Activated CD8-positive, alpha-beta T cell treated with anti-CD3 and anti-CD28 coated beads for 36 hours (primary cell): ENCODE results near the gene UQCC3. TPM values are rescaled to one million over a fixed set of nuclear protein-coding genes. Genes with fewer than 3 reads are reported as not detected.

ENCODE experiments used
- ATAC-seq: fragments of 200-7000 bp; cut with Tn5 transposase; one replicate; pipeline ENCODE4 v1.10.0; 2021; ENCODE audit warnings: mild to moderate bottlenecking, moderate library complexity
- CTCF ChIA-PET: fragments of 350-600 bp; sonication (Branson Sonifier 250); formaldehyde crosslinking; loops from one replicate; lab custom pipeline; 2021; ENCODE audit warnings: antibody characterized with exemption; lab: Charles Lee
- POLR2A ChIA-PET: fragments of 350-600 bp; sonication (Branson Sonifier 250); formaldehyde crosslinking; loops from one replicate; lab custom pipeline; 2021; ENCODE audit warnings: antibody characterized with exemption; lab: Charles Lee
- DNase-seq: peaks from one replicate; pipeline ENCODE4 v3.0.0-alpha.2; 2020
- H3K27ac Mint-ChIP-seq: one replicate; pipeline ENCODE4 v1.8.0; 2021; ENCODE audit warnings: mild to moderate bottlenecking, mixed read lengths
- H3K27me3 Mint-ChIP-seq: one replicate; pipeline ENCODE4 v1.8.0; 2021; ENCODE audit warnings: mixed read lengths
- H3K36me3 Mint-ChIP-seq: one replicate; pipeline ENCODE4 v1.8.0; 2021; ENCODE audit warnings: low read depth, mixed read lengths
- H3K4me1 Mint-ChIP-seq: one replicate; pipeline ENCODE4 v1.8.0; 2021; ENCODE audit warnings: low read depth, mixed read lengths
- H3K4me3 Mint-ChIP-seq: one replicate; pipeline ENCODE4 v1.8.0; 2021; ENCODE audit warnings: mild to moderate bottlenecking, moderate library complexity, mixed read lengths
- H3K9me3 Mint-ChIP-seq: one replicate; pipeline ENCODE4 v1.8.0; 2021; ENCODE audit warnings: mixed read lengths
- intact Hi-C: fragments of 100-400 bp; cut with micrococcal nuclease; formaldehyde crosslinking; loops from one replicate; pipeline ENCODE4 v1.10.0; 2022
- total RNA-seq, 2 experiments: library from RNA; stranded (reverse); gene quantifications; one replicate each; pipeline ENCODE4 v1.2.3, GENCODE V29; 2021
- TF ChIP-seq, protein P1 (sequence below): fragments of 200-600 bp; IDR thresholded peaks from one replicate; pipeline ENCODE4 v1.8.0; 2022; ENCODE audit warnings: antibody characterized with exemption, mild to moderate bottlenecking

UQCC3 gene
- total RNA-seq, 2 experiments from 2014 or later, result 4.7 TPM

DNA sequence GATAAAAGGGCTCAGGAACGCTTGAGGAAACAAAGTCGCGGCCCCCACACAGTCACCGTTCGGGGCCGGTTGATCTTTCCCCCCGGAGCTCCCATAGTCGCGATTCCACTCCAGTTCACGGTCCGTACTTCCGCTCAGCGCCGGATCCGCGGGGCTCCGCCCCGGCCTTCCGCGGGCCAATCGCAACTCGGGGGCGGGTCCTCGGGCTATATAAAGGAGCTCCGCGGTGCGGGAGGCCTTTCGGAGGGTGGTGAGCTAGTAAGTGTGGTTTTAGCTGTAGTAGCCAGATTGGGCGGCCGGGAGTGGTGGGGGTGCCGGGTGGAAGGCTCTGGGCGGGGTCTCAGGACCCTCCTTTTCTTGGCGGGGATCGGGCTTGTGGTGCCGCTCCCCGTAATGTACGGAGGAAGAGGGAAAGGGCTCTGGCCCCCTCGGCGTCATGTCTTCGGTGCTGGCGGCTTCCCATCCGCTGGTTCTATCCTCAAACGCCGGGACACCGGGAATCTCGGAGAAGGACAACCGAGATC lies 6.3 kb upstream of the UQCC3 start, which contains the start of the genes C11orf98 and CSKMT:
Gene C11orf98, minus strand, starts transcription at position 136 of the 524 bp plus-strand sequence. Its CDS starts 41 bp downstream, at position 95.
Gene CSKMT, plus strand, starts transcription at position 238 of the 524 bp plus-strand sequence. CDS start 568 bp downstream, outside the sequence.
- DNase-seq, result peak; percentile 96
- intact Hi-C loops, result loop anchor here (5.0 kb wide), 1 partner anchor 73 kb away; the partner anchor contains the start of gene TUT1
- Mint-ChIP-seq H3K27me3 (no peaks in the 10 kb centered on the region), H3K4me1 (peaks cover 33% of the 10 kb centered on the region), H3K27ac (peak within 1 kb of the TSS; percentile 92), H3K9me3 (no peaks in the 10 kb centered on the region), H3K4me3 (peak within 1 kb of the TSS; percentile 98), H3K36me3 (peaks cover 62% of the 10 kb centered on the region)
- ATAC-seq, result peak; percentile 89
- ChIA-PET CTCF (interaction anchor here (0.6 to 3.6 kb wide), 19 partner anchors 9 to 240 kb away, joined by 3 to 20 read pairs (median 5); partner anchors contain the start of genes EML3, INTS5, MTA2 and ROM1), POLR2A (interaction anchor here (0.7 to 21.7 kb wide), 46 partner anchors 10 to 240 kb away, joined by 3 to 263 read pairs (median 6); partner anchors contain the start of genes B3GAT3, EEF1G, EML3 and GANAB)
- TF ChIP-seq, protein P1, sequence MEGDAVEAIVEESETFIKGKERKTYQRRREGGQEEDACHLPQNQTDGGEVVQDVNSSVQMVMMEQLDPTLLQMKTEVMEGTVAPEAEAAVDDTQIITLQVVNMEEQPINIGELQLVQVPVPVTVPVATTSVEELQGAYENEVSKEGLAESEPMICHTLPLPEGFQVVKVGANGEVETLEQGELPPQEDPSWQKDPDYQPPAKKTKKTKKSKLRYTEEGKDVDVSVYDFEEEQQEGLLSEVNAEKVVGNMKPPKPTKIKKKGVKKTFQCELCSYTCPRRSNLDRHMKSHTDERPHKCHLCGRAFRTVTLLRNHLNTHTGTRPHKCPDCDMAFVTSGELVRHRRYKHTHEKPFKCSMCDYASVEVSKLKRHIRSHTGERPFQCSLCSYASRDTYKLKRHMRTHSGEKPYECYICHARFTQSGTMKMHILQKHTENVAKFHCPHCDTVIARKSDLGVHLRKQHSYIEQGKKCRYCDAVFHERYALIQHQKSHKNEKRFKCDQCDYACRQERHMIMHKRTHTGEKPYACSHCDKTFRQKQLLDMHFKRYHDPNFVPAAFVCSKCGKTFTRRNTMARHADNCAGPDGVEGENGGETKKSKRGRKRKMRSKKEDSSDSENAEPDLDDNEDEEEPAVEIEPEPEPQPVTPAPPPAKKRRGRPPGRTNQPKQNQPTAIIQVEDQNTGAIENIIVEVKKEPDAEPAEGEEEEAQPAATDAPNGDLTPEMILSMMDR, result no peak

- Mint-ChIP-seq H3K9me3 (no peaks in the 10 kb centered on the region), H3K36me3 (peaks cover 66% of the 10 kb centered on the region), H3K27ac (peak overlapping the region; percentile 92), H3K27me3 (no peaks in the 10 kb centered on the region), H3K4me1 (peaks cover 37% of the 10 kb centered on the region), H3K4me3 (peak overlapping the region; percentile 98)
- CTCF ChIA-PET, result interaction anchor here (0.6 to 3.6 kb wide), 17 partner anchors 9 to 104 kb away, joined by 3 to 20 read pairs (median 5); partner anchors contain the start of genes EML3, INTS5, MTA2 and ROM1
- ATAC-seq (peak; percentile 27), DNase-seq (peak; percentile 80)
- POLR2A ChIA-PET, result interaction anchor here (0.7 to 21.7 kb wide), 38 partner anchors 10 to 241 kb away, joined by 3 to 263 read pairs (median 8); partner anchors contain the start of genes B3GAT3, EEF1G, EML3 and GANAB
- intact Hi-C loops, result loop anchor here (5.0 kb wide), 1 partner anchor 73 kb away; the partner anchor contains the start of gene TUT1
- TF ChIP-seq, protein P1, result no peak
Measured at GRCh38 chr11:62665599-62666258, 5.7 kb upstream of the UQCC3 start.

DNA sequence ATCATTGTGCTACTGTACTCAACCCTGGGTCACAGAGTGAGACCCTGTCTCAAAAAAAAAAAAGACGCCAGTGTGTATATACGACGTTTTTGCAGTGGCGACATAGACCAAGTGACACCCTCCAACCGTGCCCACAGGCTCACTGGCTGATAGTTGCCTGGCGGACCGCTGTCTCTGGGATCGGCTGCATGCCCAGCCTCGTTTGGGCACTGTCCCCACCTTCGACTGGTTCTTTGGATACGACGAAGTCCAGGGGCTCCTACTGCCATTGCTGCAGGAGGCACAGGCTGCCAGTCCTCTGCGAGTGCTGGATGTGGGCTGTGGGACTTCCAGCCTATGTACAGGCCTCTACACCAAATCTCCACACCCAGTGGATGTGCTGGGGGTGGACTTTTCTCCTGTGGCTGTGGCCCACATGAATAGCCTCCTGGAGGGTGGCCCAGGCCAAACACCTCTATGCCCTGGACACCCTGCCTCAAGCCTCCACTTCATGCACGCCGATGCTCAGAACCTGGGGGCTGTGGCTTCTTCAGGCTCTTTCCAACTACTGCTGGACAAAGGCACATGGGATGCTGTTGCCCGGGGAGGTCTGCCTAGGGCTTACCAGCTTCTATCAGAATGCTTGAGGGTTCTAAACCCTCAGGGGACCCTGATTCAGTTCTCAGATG lies 5.1 kb upstream of the UQCC3 start:
- TF ChIP-seq, protein P1, result no peak
- DNase-seq (no peak), ATAC-seq (no peak)
- Mint-ChIP-seq H3K4me1 (peaks cover 37% of the 10 kb centered on the region), H3K27ac (peak overlapping the region; percentile 92), H3K4me3 (peak overlapping the region; percentile 98), H3K27me3 (no peaks in the 10 kb centered on the region), H3K36me3 (peaks cover 71% of the 10 kb centered on the region), H3K9me3 (no peaks in the 10 kb centered on the region)
- POLR2A ChIA-PET, result interaction anchor here (0.7 to 21.7 kb wide), 25 partner anchors 9 to 187 kb away, joined by 3 to 263 read pairs (median 11); partner anchors contain the start of genes B3GAT3, EEF1G, EML3 and GANAB
- CTCF ChIA-PET, result interaction anchor here (1.9 to 3.0 kb wide), 3 partner anchors 28 to 74 kb away, joined by 7 to 20 read pairs (median 11); partner anchors contain the start of gene TUT1
- intact Hi-C loops, result loop anchor here (5.0 kb wide), 1 partner anchor 74 kb away; the partner anchor contains the start of gene TUT1

GRCh38 chr11:62667460-62667859 lies 4.0 kb upstream of the UQCC3 start:
- H3K4me3 Mint-ChIP-seq, result peak overlapping the region; percentile 98
- DNase-seq (no peak), ATAC-seq (no peak)
- ChIA-PET CTCF (interaction anchor here (0.9 to 3.0 kb wide), 4 partner anchors 13 to 75 kb away, joined by 3 to 11 read pairs (median 6); no protein-coding TSS in a partner anchor), POLR2A (interaction anchor here (1.0 to 21.7 kb wide), 13 partner anchors 8 to 186 kb away, joined by 3 to 263 read pairs (median 9); partner anchors contain the start of genes B3GAT3, EML3, GANAB and INTS5)
- H3K27ac Mint-ChIP-seq, result peak overlapping the region; percentile 92
- H3K9me3 Mint-ChIP-seq, result no peaks in the 10 kb centered on the region
- H3K4me1 Mint-ChIP-seq, result peaks cover 35% of the 10 kb centered on the region
- no peaks in the 10 kb centered on the region for H3K27me3 Mint-ChIP-seq
- TF ChIP-seq, protein P1, result no peak
- intact Hi-C loops, result loop anchor here (5.0 kb wide), 1 partner anchor 75 kb away; the partner anchor contains the start of gene TUT1
- peaks cover 70% of the 10 kb centered on the region for H3K36me3 Mint-ChIP-seq
